PC-9 (cell line): ENCODE results near the gene HPCAL1. TPM values are rescaled to one million over a fixed set of nuclear protein-coding genes. Genes with fewer than 3 reads are reported as not detected.

ENCODE experiments used
- BruUV-seq: library from RNA; stranded (reverse); fragments of 400-500 nt; replicated peaks from 2 replicates; lab custom pipeline; 2021; lab: Mats Ljungman, UMichigan
- CTCF ChIA-PET: fragments of 300-600 bp; sonication (Branson Sonifier 250); formaldehyde crosslinking; loops from one replicate; lab custom pipeline; 2022; ENCODE audit warnings: antibody characterized with exemption; lab: Charles Lee
- POLR2A ChIA-PET: fragments of 300-600 bp; sonication (Branson Sonifier 250); formaldehyde crosslinking; loops from one replicate; lab custom pipeline; 2022; ENCODE audit warnings: antibody characterized with exemption; ENCODE audit not compliant: unreplicated experiment; lab: Charles Lee
- DNase-seq, 2 experiments: peaks; one replicate each; pipeline versions ENCODE4 v3.0.0 to v3.0.0-alpha.2; 2015 to 2022; ENCODE audit warnings: mixed read lengths in 1 of 2
- H2AFZ ChIP-seq: fragments of 200-600 bp; sonication (generic); 2 replicates; pipeline ENCODE4 v1.8.1; 2017; ENCODE audit warnings: antibody characterized with exemption
- H3F3A ChIP-seq: fragments of 200-600 bp; sonication (generic); 2 replicates; pipeline ENCODE4 v1.8.1; 2017; ENCODE audit warnings: antibody characterized with exemption, mild to moderate bottlenecking, low read depth; ENCODE audit not compliant: insufficient read depth
- H3K27ac ChIP-seq: fragments of 200-600 bp; sonication (generic); 2 replicates; pipeline ENCODE4 v1.6.1; 2016; ENCODE audit warnings: mixed run types
- H3K27me3 ChIP-seq: fragments of 200-600 bp; sonication (generic); 2 replicates; pipeline ENCODE4 v1.6.1; 2016; ENCODE audit warnings: low read depth, mixed run types; ENCODE audit not compliant: insufficient read depth
- H3K36me3 ChIP-seq: fragments of 200-600 bp; sonication (generic); 2 replicates; pipeline ENCODE4 v1.6.1; 2016; ENCODE audit warnings: low read depth, mixed run types
- H3K4me1 ChIP-seq: fragments of 200-600 bp; sonication (generic); replicated peaks from 2 replicates; pipeline ENCODE4 v1.6.1; 2016; ENCODE audit warnings: mixed run types; ENCODE audit not compliant: insufficient read depth
- H3K4me2 ChIP-seq: fragments of 200-600 bp; sonication (generic); 2 replicates; pipeline ENCODE4 v1.6.1; 2017; ENCODE audit warnings: mixed run types
- H3K4me3 ChIP-seq: fragments of 200-600 bp; sonication (generic); 2 replicates; pipeline ENCODE4 v1.6.1; 2016; ENCODE audit warnings: mixed run types
- H3K79me2 ChIP-seq: fragments of 200-600 bp; sonication (generic); 2 replicates; pipeline ENCODE4 v1.6.1; 2017; ENCODE audit warnings: low read depth, mixed run types
- H3K9me2 ChIP-seq: fragments of 200-600 bp; sonication (generic); 2 replicates; pipeline ENCODE4 v1.8.1; 2017; ENCODE audit warnings: mild to moderate bottlenecking; ENCODE audit not compliant: insufficient read depth
- H3K9me3 ChIP-seq: fragments of 200-600 bp; sonication (generic); 2 replicates; pipeline ENCODE4 v1.8.1; 2016; ENCODE audit warnings: low read depth; ENCODE audit not compliant: insufficient read depth
- H4K20me1 ChIP-seq: fragments of 200-600 bp; sonication (generic); 2 replicates; pipeline ENCODE4 v1.8.1; 2017; ENCODE audit not compliant: insufficient read depth
- CTCF ChIP-seq: fragments of 200-600 bp; sonication (generic); conservative IDR thresholded peaks from 2 replicates; pipeline ENCODE4 v1.6.1; 2017; ENCODE audit warnings: mixed run types, antibody characterized with exemption, mild to moderate bottlenecking, moderate library complexity
- EZH2 ChIP-seq: fragments of 200-600 bp; sonication (generic); IDR thresholded peaks from 2 replicates; pipeline ENCODE4 v1.8.0; 2017; ENCODE audit warnings: antibody characterized with exemption, low read depth
- intact Hi-C: fragments of 100-400 bp; cut with micrococcal nuclease; formaldehyde crosslinking; loops from one replicate; pipeline ENCODE4 v1.10.0; 2022; ENCODE audit not compliant: unreplicated experiment
- total RNA-seq: library from RNA; stranded (reverse); gene quantifications from 2 replicates; pipeline ENCODE4 v1.2.3, GENCODE V29; 2021

HPCAL1 gene
- total RNA-seq, 1 experiment from 2014 or later: 105 TPM

GRCh38 chr2:10322481-10322880 lies 19.8 kb downstream of the HPCAL1 start:
- no TSS peak for BruUV-seq
- Histone ChIP-seq H3K4me3 (no peak overlapping the region), H3K4me2 (no peak overlapping the region), H3K27ac (no peak overlapping the region), H3K79me2 (peaks cover 97% of the 10 kb centered on the region), H4K20me1 (peaks cover 84% of the 10 kb centered on the region), H3F3A (peaks cover 25% of the 10 kb centered on the region; the same call in 1 of the 2 replicates), H3K4me1 (peaks cover 12% of the 10 kb centered on the region), H2AFZ (no peak overlapping the region), H3K9me3 (no peaks in the 10 kb centered on the region), H3K9me2 (no peaks in the 10 kb centered on the region), H3K36me3 (peaks cover 33% of the 10 kb centered on the region), H3K27me3 (no peaks in the 10 kb centered on the region)
- CTCF ChIA-PET: no interaction called here
- TF ChIP-seq EZH2: no peak
- TF ChIP-seq CTCF: no peak
- intact Hi-C loops: no loop called here
- DNase-seq: no peak
- POLR2A ChIA-PET: no interaction called here

- CTCF ChIA-PET: no interaction called here
- peaks cover 33% of the 10 kb centered on the region for H3K36me3 ChIP-seq
- H3K4me2 ChIP-seq: no peak overlapping the region
- no peaks in the 10 kb centered on the region for H3K9me2 ChIP-seq
- H3K27me3 ChIP-seq: no peaks in the 10 kb centered on the region
- POLR2A ChIA-PET: no interaction called here
- no TSS peak for BruUV-seq
- H3K4me1 ChIP-seq: peaks cover 12% of the 10 kb centered on the region
- intact Hi-C loops: no loop called here
- H3K27ac ChIP-seq: no peak overlapping the region
- H3K9me3 ChIP-seq: no peaks in the 10 kb centered on the region
- H3K79me2 ChIP-seq: peaks cover 97% of the 10 kb centered on the region
- H2AFZ ChIP-seq: no peak overlapping the region
- H4K20me1 ChIP-seq: peaks cover 86% of the 10 kb centered on the region
- no peak for DNase-seq
- H3F3A ChIP-seq: peaks cover 30% of the 10 kb centered on the region; the same call in 1 of the 2 replicates
- H3K4me3 ChIP-seq: no peak overlapping the region
- TF ChIP-seq EZH2 (no peak), CTCF (no peak)
Observed at GRCh38 chr2:10322973-10323372, 20.3 kb downstream of the HPCAL1 start.

- Histone ChIP-seq H3K36me3 (peaks cover 33% of the 10 kb centered on the region), H3K27me3 (no peaks in the 10 kb centered on the region), H3K27ac (no peak overlapping the region), H3K4me2 (no peak overlapping the region), H4K20me1 (peaks cover 88% of the 10 kb centered on the region), H3F3A (peaks cover 36% of the 10 kb centered on the region; the same call in 1 of the 2 replicates), H3K79me2 (peaks cover 97% of the 10 kb centered on the region), H3K4me3 (no peak overlapping the region), H3K9me3 (no peaks in the 10 kb centered on the region), H3K9me2 (no peaks in the 10 kb centered on the region), H2AFZ (no peak overlapping the region), H3K4me1 (peaks cover 12% of the 10 kb centered on the region)
- no peak for DNase-seq
- no TSS peak for BruUV-seq
- TF ChIP-seq CTCF (no peak), EZH2 (no peak)
- POLR2A ChIA-PET: no interaction called here
- CTCF ChIA-PET: no interaction called here
- intact Hi-C loops: no loop called here
Observed at GRCh38 chr2:10323535-10323934, 20.8 kb downstream of the HPCAL1 start.
